Mucosa of descending colon (tissue), 3 donors: ENCODE data around the gene OPA1. TPM values are rescaled to one million over a fixed set of nuclear protein-coding genes. Genes with fewer than 3 reads are reported as not detected.
"Not testable (repeated sequence)": the region's sequence is repeated elsewhere in the genome, so short reads cannot be mapped to it uniquely, and the experiment has no call there.

Experiments used
- ATAC-seq: fragments of 200-7000 bp; cut with Tn5 transposase; one replicate; pipeline ENCODE4 v1.9.1; 2020; ENCODE audit warnings: mild to moderate bottlenecking, moderate library complexity
- DNase-seq, 3 donors: peaks; one replicate each; pipeline ENCODE4 v3.0.0-alpha.2; 2020
- H3K36me3 ChIP-seq: fragments of 200-600 bp; one replicate; pipeline ENCODE4 v1.8.0; 2021; ENCODE audit warnings: low read depth, mild to moderate bottlenecking
- H3K4me1 ChIP-seq: fragments of 200-600 bp; one replicate; pipeline ENCODE4 v1.8.0; 2021; ENCODE audit warnings: low read depth, mild to moderate bottlenecking
- H3K4me3 ChIP-seq: fragments of 200-600 bp; one replicate; pipeline ENCODE4 v1.8.0; 2021; ENCODE audit warnings: mild to moderate bottlenecking
- H3K9me3 ChIP-seq: fragments of 200-600 bp; one replicate; pipeline ENCODE4 v1.8.0; 2021; ENCODE audit warnings: mild to moderate bottlenecking
- intact Hi-C, 2 donors: fragments of 100-400 bp; cut with DNase I in 1 of 2; cut with micrococcal nuclease in 1 of 2; formaldehyde crosslinking; loops; one replicate each; pipeline versions ENCODE4 v1.11.0 to v1.11.1; 2022; cut with DNase I, micrococcal nuclease
- total RNA-seq, 3 donors: library from RNA; stranded (reverse); fragmentation: NEBNext Ultra II Directional in 2 of 3; extraction: Animal tissue kit (Norgen Biotek cat#: 25700) in 2 of 3; gene quantifications; one replicate each; pipeline versions ENCODE4 v1.2.1 to v1.2.4, GENCODE V29; 2021 to 2023
- TF ChIP-seq, protein P1 (sequence below): fragments of 200-600 bp; IDR thresholded peaks from one replicate; pipeline ENCODE4 v1.8.0; 2022; ENCODE audit warnings: antibody characterized with exemption, mild to moderate bottlenecking
- donor health status: DM: no; HTN: no; CAD: no; lungs with moderate emphysema.
- donor health status: DM: no; HTN: no; CAD: no.
- donor health status: DM: no; HTN: yes; CAD: no.

Gene OPA1
- total RNA-seq, 3 donors from 2014 or later, result 67.8 to 90.8 (median 82.1) TPM

DNA sequence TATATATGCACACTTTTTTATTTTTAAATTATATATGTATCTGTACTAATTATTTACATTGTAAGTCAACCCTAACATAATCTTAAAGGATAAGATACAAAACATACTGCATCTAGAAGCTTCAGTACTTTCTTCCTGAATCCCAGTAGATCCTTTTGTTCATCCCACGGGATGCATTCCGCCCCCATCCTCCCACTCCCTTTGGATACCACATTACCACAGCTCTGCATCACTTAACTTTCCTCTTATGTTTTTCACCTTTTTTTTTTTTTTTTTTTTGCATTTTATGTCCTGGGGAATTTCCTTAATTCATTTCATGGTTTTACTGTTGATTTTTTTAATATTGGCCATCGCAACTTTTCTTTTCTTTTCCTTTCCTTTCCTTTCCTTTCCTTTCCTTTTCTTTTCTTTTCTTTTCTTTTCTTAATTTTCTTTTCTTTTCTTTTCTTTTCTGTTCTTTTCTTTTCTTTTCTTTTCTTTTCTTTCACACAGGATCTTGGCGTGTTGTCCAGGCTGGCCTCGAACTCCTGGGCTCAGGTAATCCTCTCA lies 3.0 kb downstream of the OPA1 start:
- TF ChIP-seq, protein P1, sequence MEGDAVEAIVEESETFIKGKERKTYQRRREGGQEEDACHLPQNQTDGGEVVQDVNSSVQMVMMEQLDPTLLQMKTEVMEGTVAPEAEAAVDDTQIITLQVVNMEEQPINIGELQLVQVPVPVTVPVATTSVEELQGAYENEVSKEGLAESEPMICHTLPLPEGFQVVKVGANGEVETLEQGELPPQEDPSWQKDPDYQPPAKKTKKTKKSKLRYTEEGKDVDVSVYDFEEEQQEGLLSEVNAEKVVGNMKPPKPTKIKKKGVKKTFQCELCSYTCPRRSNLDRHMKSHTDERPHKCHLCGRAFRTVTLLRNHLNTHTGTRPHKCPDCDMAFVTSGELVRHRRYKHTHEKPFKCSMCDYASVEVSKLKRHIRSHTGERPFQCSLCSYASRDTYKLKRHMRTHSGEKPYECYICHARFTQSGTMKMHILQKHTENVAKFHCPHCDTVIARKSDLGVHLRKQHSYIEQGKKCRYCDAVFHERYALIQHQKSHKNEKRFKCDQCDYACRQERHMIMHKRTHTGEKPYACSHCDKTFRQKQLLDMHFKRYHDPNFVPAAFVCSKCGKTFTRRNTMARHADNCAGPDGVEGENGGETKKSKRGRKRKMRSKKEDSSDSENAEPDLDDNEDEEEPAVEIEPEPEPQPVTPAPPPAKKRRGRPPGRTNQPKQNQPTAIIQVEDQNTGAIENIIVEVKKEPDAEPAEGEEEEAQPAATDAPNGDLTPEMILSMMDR, result no peak
- intact Hi-C loops, result no loop called here

GRCh38 chr3:193598202-193598601 lies 5.2 kb downstream of the OPA1 start:
- TF ChIP-seq, protein P1, result no peak
- intact Hi-C loops, result no loop called here
- H3K36me3 ChIP-seq, result no peaks in the 10 kb centered on the region
- no peak for ATAC-seq
- H3K4me3 ChIP-seq, result no peak overlapping the region
- H3K4me1 ChIP-seq, result peaks cover 12% of the 10 kb centered on the region
- DNase-seq, result no peak
- H3K9me3 ChIP-seq, result no peaks in the 10 kb centered on the region

More for the DNA sequence above, 3.0 kb downstream of the OPA1 start:
- ATAC-seq (no peak), DNase-seq (no peak)
- peaks cover 12% of the 10 kb centered on the region for H3K4me1 ChIP-seq
- H3K4me3 ChIP-seq, result no peak overlapping the region
- no peaks in the 10 kb centered on the region for H3K9me3 ChIP-seq
- no peaks in the 10 kb centered on the region for H3K36me3 ChIP-seq

GRCh38 chr3:193599393-193599792 lies 6.4 kb downstream of the OPA1 start:
- ATAC-seq (no peak), DNase-seq (no peak)
- TF ChIP-seq, protein P1, result no peak
- Histone ChIP-seq H3K36me3 (no peaks in the 10 kb centered on the region), H3K9me3 (no peaks in the 10 kb centered on the region), H3K4me1 (peaks cover 6% of the 10 kb centered on the region), H3K4me3 (no peak overlapping the region)
- intact Hi-C loops, result no loop called here

DNA sequence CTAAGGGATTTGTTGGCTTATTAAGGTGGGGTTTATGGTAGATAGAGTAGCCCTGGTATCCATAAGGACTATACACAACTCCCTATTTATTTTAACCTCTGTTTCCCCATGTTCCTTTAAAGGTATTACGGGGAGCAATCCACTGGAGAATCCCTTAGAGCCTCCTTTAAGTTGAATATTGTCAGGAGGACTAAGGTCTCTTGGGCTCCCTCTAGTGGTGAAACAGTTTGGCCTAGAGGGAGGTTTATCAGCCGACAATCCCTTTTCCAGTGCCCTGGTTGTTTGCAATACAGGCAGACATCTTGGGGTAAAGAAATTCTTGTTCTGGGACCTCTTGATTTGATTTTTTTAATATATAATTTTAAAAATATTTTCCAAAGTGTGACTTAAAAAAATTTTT lies 12.9 kb downstream of the OPA1 start:
- intact Hi-C loops, result no loop called here
- Histone ChIP-seq H3K9me3 (no peaks in the 10 kb centered on the region), H3K4me3 (no peak overlapping the region), H3K4me1 (no peaks in the 10 kb centered on the region), H3K36me3 (no peaks in the 10 kb centered on the region)
- TF ChIP-seq, protein P1, result peak; percentile 72
- ATAC-seq (peak; percentile 93), DNase-seq (peak in 1 of 3 donors; percentile 86)

GRCh38 chr3:193606892-193607291 lies 13.9 kb downstream of the OPA1 start:
- H3K4me1 ChIP-seq, ATAC-seq, H3K36me3 ChIP-seq, DNase-seq, intact Hi-C loops, H3K4me3 ChIP-seq, H3K9me3 ChIP-seq: not testable (repeated sequence)

DNA sequence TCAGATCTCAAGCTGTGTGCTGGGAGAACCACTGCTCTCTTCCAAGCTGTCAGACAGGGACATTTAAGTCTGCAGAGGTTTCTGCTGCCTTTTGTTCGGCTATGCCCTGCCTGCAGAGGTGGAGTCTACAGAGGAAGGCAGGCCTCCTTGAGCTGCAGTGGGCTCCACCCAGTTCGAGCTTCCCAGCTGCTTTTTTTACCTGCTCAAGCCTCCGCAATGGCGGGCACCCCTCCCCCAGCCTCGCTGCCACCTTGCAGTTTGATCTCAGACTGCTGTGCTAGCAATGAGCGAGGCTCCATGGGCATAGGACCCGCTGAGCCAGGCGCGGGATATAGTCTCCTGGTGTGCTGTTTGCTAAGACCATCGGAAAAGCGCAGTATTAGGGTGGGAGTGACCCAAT lies 17.5 kb downstream of the OPA1 start:
- intact Hi-C loops, ATAC-seq, DNase-seq, H3K4me1 ChIP-seq, H3K4me3 ChIP-seq, H3K36me3 ChIP-seq: not testable (repeated sequence)
- peaks cover 11% of the 10 kb centered on the region for H3K9me3 ChIP-seq

- DNase-seq (no peak), ATAC-seq (no peak)
- intact Hi-C loops, result no loop called here
- Histone ChIP-seq H3K36me3 (no peaks in the 10 kb centered on the region), H3K4me1 (no peaks in the 10 kb centered on the region), H3K4me3 (no peak overlapping the region), H3K9me3 (peaks cover 11% of the 10 kb centered on the region)
- TF ChIP-seq, protein P1, result no peak
Observed at GRCh38 chr3:193614430-193614829, 21.4 kb downstream of the OPA1 start.
